SK-N-SH (cell line): ENCODE results near the gene ZNF180. TPM values are rescaled to one million over a fixed set of nuclear protein-coding genes. Genes with fewer than 3 reads are reported as not detected.

Experiments
- CTCF ChIA-PET: fragments of 300-600, 350-600 bp; formaldehyde crosslinking; extraction: SDS; loops from one replicate; lab custom pipeline; 2021; lab: Yijun Ruan, JAX
- POLR2A ChIA-PET: fragments of 350-600 bp; sonication (Branson Sonifier 250); formaldehyde crosslinking; extraction: SDS; loops from one replicate; lab custom pipeline; 2020; ENCODE audit warnings: antibody characterized with exemption, inconsistent platforms; lab: Yijun Ruan, JAX
- DNase-seq: peaks from one replicate; pipeline ENCODE4 v3.0.0; 2012
- H2AFZ ChIP-seq: fragments of 200-600 bp; sonication (generic); 2 replicates; pipeline ENCODE4 v1.8.1; 2016; ENCODE audit warnings: antibody characterized with exemption, mild to moderate bottlenecking, low read depth
- H3F3A ChIP-seq: fragments of 200-600 bp; sonication (generic); replicated peaks from 2 replicates; pipeline ENCODE3; 2016; ENCODE audit warnings: antibody characterized with exemption, mild to moderate bottlenecking; ENCODE audit not compliant: insufficient read depth
- H3K27ac ChIP-seq, 2 experiments: fragments of 200-500 bp in 1 of 2; fragments of 200-600 bp in 1 of 2; sonication (Bioruptor generic) in 1 of 2; sonication (generic), shearing (Covaris generic) in 1 of 2; 2 replicates each; pipeline versions ENCODE4 v1.5.1 to v1.6.1; 2014 to 2016; ENCODE audit warnings: low read depth in 2 of 2, inconsistent platforms in 1 of 2, low read length in 1 of 2, mild to moderate bottlenecking in 1 of 2, mixed read lengths in 1 of 2
- H3K27me3 ChIP-seq: fragments of 200-600 bp; sonication (generic), shearing (Covaris generic); 2 replicates; pipeline ENCODE4 v1.6.1; 2016; ENCODE audit warnings: mixed run types; ENCODE audit not compliant: insufficient read depth
- H3K36me3 ChIP-seq, 2 experiments: fragments of 200-500 bp in 1 of 2; fragments of 200-600 bp in 1 of 2; sonication (Bioruptor generic) in 1 of 2; sonication (generic) in 1 of 2; replicated peaks in 1 of 2; 2 replicates each; pipeline versions ENCODE3 to v1.5.1; 2014 to 2016; ENCODE audit warnings: low read length in 1 of 2, mild to moderate bottlenecking in 1 of 2; ENCODE audit not compliant: insufficient read depth in 2 of 2, control insufficient read depth in 1 of 2
- H3K4me1 ChIP-seq, 2 experiments: fragments of 200-500 bp in 1 of 2; fragments of 200-600 bp in 1 of 2; sonication (Bioruptor generic) in 1 of 2; sonication (generic), shearing (Covaris generic) in 1 of 2; 2 replicates each; pipeline versions ENCODE4 v1.5.1 to v1.6.1; 2014 to 2016; ENCODE audit warnings: low read depth in 1 of 2, low read length in 1 of 2, mixed run types in 1 of 2; ENCODE audit not compliant: insufficient read depth in 2 of 2, control insufficient read depth in 1 of 2
- H3K4me2 ChIP-seq: fragments of 200-600 bp; sonication (generic), shearing (Covaris generic); 2 replicates; pipeline ENCODE4 v1.6.1; 2017; ENCODE audit warnings: mixed run types
- H3K4me3 ChIP-seq, 2 experiments: fragments of 200-500 bp in 1 of 2; fragments of 200-600 bp in 1 of 2; sonication (Bioruptor generic) in 1 of 2; sonication (generic), shearing (Covaris generic) in 1 of 2; 2 replicates each; pipeline versions ENCODE4 v1.5.1 to v1.8.1; 2014 to 2016; ENCODE audit warnings: low read depth in 2 of 2, inconsistent platforms in 1 of 2, low read length in 1 of 2, mild to moderate bottlenecking in 1 of 2, mixed read lengths in 1 of 2, moderate library complexity in 1 of 2
- H3K79me2 ChIP-seq: fragments of 200-600 bp; sonication (generic); 2 replicates; pipeline ENCODE4 v1.8.1; 2017; ENCODE audit warnings: mild to moderate bottlenecking; ENCODE audit not compliant: insufficient read depth
- H3K9ac ChIP-seq: fragments of 200-600 bp; sonication (generic); 2 replicates; pipeline ENCODE4 v1.6.1; 2017; ENCODE audit warnings: mixed run types
- H3K9me2 ChIP-seq: fragments of 200-600 bp; sonication (generic); 2 replicates; pipeline ENCODE4 v1.6.1; 2017; ENCODE audit warnings: mixed run types
- H3K9me3 ChIP-seq: fragments of 200-600 bp; sonication (generic); 2 replicates; pipeline ENCODE4 v1.6.1; 2017; ENCODE audit warnings: mixed run types, mild to moderate bottlenecking, moderate library complexity
- H4K20me1 ChIP-seq: fragments of 200-600 bp; sonication (generic); 2 replicates; pipeline ENCODE4 v1.6.1; 2017; ENCODE audit warnings: mild to moderate bottlenecking, mixed run types; ENCODE audit not compliant: insufficient read depth
- CHD2 ChIP-seq: fragments of 150-350 bp; IDR thresholded peaks from 2 replicates; pipeline ENCODE4 v1.6.1; 2018; ENCODE audit warnings: low read length; ENCODE audit not compliant: partially characterized antibody
- CTCF ChIP-seq: fragments of 200-600 bp; sonication (generic); IDR thresholded peaks from 2 replicates; pipeline ENCODE4 v1.6.1; 2017; ENCODE audit warnings: antibody characterized with exemption, mild to moderate bottlenecking, moderate library complexity
- GABPA ChIP-seq: IDR thresholded peaks from 2 replicates; pipeline ENCODE4 v1.4.0; 2012; ENCODE audit warnings: low read depth, mild to moderate bottlenecking
- GATA2 ChIP-seq: sonication (generic); formaldehyde crosslinking; IDR thresholded peaks from 2 replicates; pipeline ENCODE4 v1.5.0; 2020; ENCODE audit warnings: mild to moderate bottlenecking, missing genetic modification reagents
- JUND ChIP-seq: IDR thresholded peaks from 2 replicates; pipeline ENCODE4 v1.4.0; 2012
- MEF2A ChIP-seq: IDR thresholded peaks from 2 replicates; pipeline ENCODE4 v1.4.0; 2012; ENCODE audit warnings: low read depth, borderline replicate concordance
- NRF1 ChIP-seq: IDR thresholded peaks from 2 replicates; pipeline ENCODE4 v1.6.1; 2012; ENCODE audit warnings: low read depth, mild to moderate bottlenecking, low read length
- POLR2AphosphoS5 ChIP-seq: IDR thresholded peaks from 2 replicates; pipeline ENCODE4 v1.6.1; 2012; ENCODE audit warnings: low read depth, low read length
- RAD21 ChIP-seq: IDR thresholded peaks from 2 replicates; pipeline ENCODE4 v1.6.1; 2012; ENCODE audit warnings: mild to moderate bottlenecking, low read length
- RCOR1 ChIP-seq: fragments of 150-350 bp; IDR thresholded peaks from 2 replicates; pipeline ENCODE4 v1.6.1; 2017; ENCODE audit warnings: antibody characterized with exemption, low read length
- RFX5 ChIP-seq: IDR thresholded peaks from 2 replicates; pipeline ENCODE4 v1.6.1; 2012; ENCODE audit warnings: mild to moderate bottlenecking, improper control_type of control experiment, low read length
- RXRA ChIP-seq: IDR thresholded peaks from 2 replicates; pipeline ENCODE4 v1.4.0; 2012; ENCODE audit warnings: low read depth, mild to moderate bottlenecking, borderline replicate concordance
- SMC3 ChIP-seq: IDR thresholded peaks from 2 replicates; pipeline ENCODE4 v1.6.1; 2012; ENCODE audit warnings: low read depth, low read length, improper control_type of control experiment
- TCF12 ChIP-seq: IDR thresholded peaks from 2 replicates; pipeline ENCODE4 v1.4.0; 2012
- USF1 ChIP-seq: IDR thresholded peaks from 2 replicates; pipeline ENCODE4 v1.4.0; 2012; ENCODE audit warnings: low read depth, borderline replicate concordance
- WGBS: methylation state at CpG from one replicate; pipeline ENCODE4 v1.1.6; 2017; ENCODE audit warnings: low lambda C conversion rate; 5-methylcytosine and 5-hydroxymethylcytosine counted together
- polyA plus RNA-seq, 3 experiments: library from polyadenylated mRNA; depleted of rRNA; stranded (reverse); fragments of >200 nt; gene quantifications; 2 replicates each; pipeline ENCODE4 v1.2.3, GENCODE V29; 2012
- TF ChIP-seq, protein P1 (sequence below): IDR thresholded peaks from 2 replicates; pipeline ENCODE4 v1.4.0; 2012; ENCODE audit warnings: low read depth, borderline replicate concordance

Gene ZNF180
- polyA plus RNA-seq, 1 of the 3 experiments (the other 2 are of a cell fraction): 1.5 TPM

DNA sequence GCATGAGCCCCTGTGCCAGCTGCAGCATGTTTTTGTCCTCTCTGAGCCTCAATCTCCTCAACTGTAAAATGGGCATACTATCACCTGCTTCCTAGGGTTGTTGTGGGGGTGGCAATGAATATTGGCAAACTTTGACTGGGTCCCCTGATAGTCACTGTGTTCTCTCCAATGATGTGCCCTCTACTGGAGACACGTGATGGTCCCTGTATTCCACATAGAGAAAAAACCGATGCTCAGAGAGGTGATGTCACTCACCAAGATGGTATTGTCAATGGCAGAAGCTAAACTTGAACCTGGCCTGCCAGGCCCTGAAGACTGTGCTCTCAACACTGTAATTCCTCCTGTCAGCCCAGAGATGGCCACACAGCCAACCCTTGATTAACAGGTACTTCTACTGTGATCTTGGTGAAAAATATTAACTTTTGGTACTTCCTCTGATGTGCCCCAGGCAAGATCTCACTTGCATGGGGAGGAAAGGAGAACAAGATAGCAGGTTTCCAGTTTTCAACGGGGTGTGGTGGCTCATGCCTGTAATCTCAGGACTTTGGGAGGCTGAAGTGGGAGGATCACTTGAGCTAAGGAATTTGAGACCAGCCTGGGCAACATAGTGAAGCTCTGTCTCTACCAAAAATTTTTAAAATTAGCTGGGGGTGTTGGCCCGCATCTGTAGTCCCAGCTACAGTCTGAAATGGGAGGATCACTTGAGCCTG lies 25.6 kb upstream of the ZNF180 start:
- peaks cover 76% of the 10 kb centered on the region; the same call in 1 of the 2 replicates for H3K27me3 ChIP-seq
- H4K20me1 ChIP-seq: no peaks in the 10 kb centered on the region
- ChIA-PET CTCF (interaction anchor here (0.7 to 1.3 kb wide), 2 partner anchors 9 to 45 kb away, joined by 4 read pairs; no protein-coding TSS in a partner anchor), POLR2A (no interaction called here)
- H3K9me2 ChIP-seq: no peaks in the 10 kb centered on the region
- 8% methylated on average over 4 of the region's 4 CpGs for WGBS
- no peaks in the 10 kb centered on the region for H3K36me3 ChIP-seq
- no peak overlapping the region for H3K27ac ChIP-seq
- no peak overlapping the region for H2AFZ ChIP-seq
- no peak overlapping the region for H3K9ac ChIP-seq
- no peaks in the 10 kb centered on the region for H3K9me3 ChIP-seq
- TF ChIP-seq, protein P1, sequence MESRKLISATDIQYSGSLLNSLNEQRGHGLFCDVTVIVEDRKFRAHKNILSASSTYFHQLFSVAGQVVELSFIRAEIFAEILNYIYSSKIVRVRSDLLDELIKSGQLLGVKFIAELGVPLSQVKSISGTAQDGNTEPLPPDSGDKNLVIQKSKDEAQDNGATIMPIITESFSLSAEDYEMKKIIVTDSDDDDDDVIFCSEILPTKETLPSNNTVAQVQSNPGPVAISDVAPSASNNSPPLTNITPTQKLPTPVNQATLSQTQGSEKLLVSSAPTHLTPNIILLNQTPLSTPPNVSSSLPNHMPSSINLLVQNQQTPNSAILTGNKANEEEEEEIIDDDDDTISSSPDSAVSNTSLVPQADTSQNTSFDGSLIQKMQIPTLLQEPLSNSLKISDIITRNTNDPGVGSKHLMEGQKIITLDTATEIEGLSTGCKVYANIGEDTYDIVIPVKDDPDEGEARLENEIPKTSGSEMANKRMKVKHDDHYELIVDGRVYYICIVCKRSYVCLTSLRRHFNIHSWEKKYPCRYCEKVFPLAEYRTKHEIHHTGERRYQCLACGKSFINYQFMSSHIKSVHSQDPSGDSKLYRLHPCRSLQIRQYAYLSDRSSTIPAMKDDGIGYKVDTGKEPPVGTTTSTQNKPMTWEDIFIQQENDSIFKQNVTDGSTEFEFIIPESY: no peak
- TF ChIP-seq CTCF: no peak
- no peak overlapping the region for H3K4me3 ChIP-seq
- H3K79me2 ChIP-seq: no peaks in the 10 kb centered on the region
- H3K4me1 ChIP-seq: no peaks in the 10 kb centered on the region
- no peaks in the 10 kb centered on the region for H3F3A ChIP-seq
- no peak for DNase-seq
- H3K4me2 ChIP-seq: no peak overlapping the region

GRCh38 chr19:44521370-44521769 lies 21.0 kb upstream of the ZNF180 start:
- Histone ChIP-seq H4K20me1 (no peaks in the 10 kb centered on the region), H3K9me2 (no peaks in the 10 kb centered on the region)
- TF ChIP-seq, protein P1: no peak
- TF ChIP-seq SMC3 (no peak), TCF12 (no peak), POLR2AphosphoS5 (no peak), RFX5 (no peak), USF1 (no peak), RAD21 (no peak), GATA2 (CRISPR knock-in tag) (no peak), RCOR1 (no peak), RXRA (no peak), JUND (no peak), MEF2A (no peak), GABPA (no peak), NRF1 (no peak), CHD2 (no peak)
- TF ChIP-seq, all 33 proteins: peak for 0
- ChIA-PET CTCF (no interaction called here), POLR2A (no interaction called here)
- H3K4me1 ChIP-seq: no peaks in the 10 kb centered on the region
- WGBS: 50% methylated on average over 2 of the region's 2 CpGs
- no peak overlapping the region for H3K9ac ChIP-seq
- peaks cover 32% of the 10 kb centered on the region; the same call in 1 of the 2 replicates for H3K27me3 ChIP-seq
- no peak overlapping the region for H3K4me3 ChIP-seq
- no peak overlapping the region for H2AFZ ChIP-seq
- no peaks in the 10 kb centered on the region for H3K36me3 ChIP-seq
- no peaks in the 10 kb centered on the region for H3K9me3 ChIP-seq
- DNase-seq: no peak
- H3F3A ChIP-seq: no peaks in the 10 kb centered on the region
- no peak overlapping the region for H3K4me2 ChIP-seq
- H3K79me2 ChIP-seq: no peaks in the 10 kb centered on the region
- H3K27ac ChIP-seq: no peak overlapping the region
